Right lobe of liver (tissue), 6 donors: ENCODE results near the gene ATP7B. TPM values are rescaled to one million over a fixed set of nuclear protein-coding genes. Genes with fewer than 3 reads are reported as not detected.

ENCODE experiments used
- ATAC-seq, 4 donors: fragments of 200-7000 bp; cut with Tn5 transposase; one replicate each; pipeline ENCODE4 v1.9.1; 2020; ENCODE audit warnings: mild to moderate bottlenecking in 4 of 4, moderate library complexity in 4 of 4
- DNase-seq, 3 donors: peaks; one replicate each; pipeline ENCODE4 v3.0.0-alpha.2; 2020
- H3K27ac ChIP-seq, 3 donors: fragments of 200-600 bp; one replicate each; pipeline ENCODE4 v1.8.0; 2022
- H3K27me3 ChIP-seq, 2 donors: fragments of 200-600 bp; one replicate each; pipeline ENCODE4 v1.8.0; 2022
- H3K36me3 ChIP-seq, 4 donors: fragments of 200-600 bp; sonication (generic) in 1 of 4; one replicate each; pipeline versions ENCODE4 v1.5.1 to v1.8.0; 2017 to 2022; ENCODE audit warnings: control low read depth in 1 of 4
- H3K4me1 ChIP-seq, 4 donors: fragments of 200-600 bp; sonication (generic) in 1 of 4; one replicate each; pipeline versions ENCODE4 v1.5.1 to v1.8.0; 2017 to 2022; ENCODE audit warnings: control low read depth in 1 of 4
- H3K4me3 ChIP-seq, 3 donors: fragments of 200-600 bp; one replicate each; pipeline ENCODE4 v1.8.0; 2022
- H3K9me3 ChIP-seq, 4 donors: fragments of 200-600 bp; sonication (generic) in 1 of 4; one replicate each; pipeline versions ENCODE4 v1.5.1 to v1.8.0; 2017 to 2022; ENCODE audit warnings: control low read depth in 1 of 4
- POLR2A ChIP-seq: fragments of 450-650 bp; IDR thresholded peaks from one replicate; pipeline ENCODE4 v1.6.1; 2017; ENCODE audit warnings: antibody characterized with exemption, mild to moderate bottlenecking
- WGBS: methylation state at CpG from one replicate; pipeline ENCODE4 v1.1.6; 2018; ENCODE audit warnings: low coverage, low lambda C conversion rate; ENCODE audit not compliant: insufficient coverage; ENCODE audit errors: missing lambda C conversion rate; 5-methylcytosine and 5-hydroxymethylcytosine counted together
- intact Hi-C, 2 donors: fragments of 100-400 bp; cut with DNase I; formaldehyde crosslinking; loops; one replicate each; pipeline versions ENCODE4 v1.11.2 to v1.14.1; 2022
- total RNA-seq, 6 experiments: library from RNA; depleted of rRNA in 2 of 6; stranded (reverse); fragments of >200 nt in 2 of 6; fragmentation: NEBNext Ultra II Directional in 3 of 6; extraction: Animal tissue kit (Norgen Biotek cat#: 25700) in 3 of 6; gene quantifications; one replicate each; pipeline versions ENCODE4 v1.1.0 to v1.2.4, GENCODE V29; 2016 to 2023
- TF ChIP-seq, protein P1 (sequence below), 4 donors: fragments of 200-600 bp in 3 of 4; fragments of 450-650 bp in 1 of 4; IDR thresholded peaks; one replicate each; pipeline versions ENCODE4 v1.5.1 to v1.8.0; 2016 to 2022; ENCODE audit warnings: antibody characterized with exemption in 4 of 4, mild to moderate bottlenecking in 2 of 4
- donor health status: DM: no; HTN: yes; CAD: no.
- donor health status: DM: no; HTN: no; CAD: no.
- donor health status: DM: no; HTN: no; CAD: no.
- donor health status: DM: no; HTN: yes; CAD: no.
- donor health status: DM: no; HTN: yes; CAD: no.

ATP7B gene
- total RNA-seq, 6 experiments from 2014 or later: 17.1 to 27.6 (median 21.6) TPM

GRCh38 chr13:51921790-51922740 lies 89.2 kb downstream of the ATP7B start:
- TF ChIP-seq POLR2A: no peak
- TF ChIP-seq, protein P1, sequence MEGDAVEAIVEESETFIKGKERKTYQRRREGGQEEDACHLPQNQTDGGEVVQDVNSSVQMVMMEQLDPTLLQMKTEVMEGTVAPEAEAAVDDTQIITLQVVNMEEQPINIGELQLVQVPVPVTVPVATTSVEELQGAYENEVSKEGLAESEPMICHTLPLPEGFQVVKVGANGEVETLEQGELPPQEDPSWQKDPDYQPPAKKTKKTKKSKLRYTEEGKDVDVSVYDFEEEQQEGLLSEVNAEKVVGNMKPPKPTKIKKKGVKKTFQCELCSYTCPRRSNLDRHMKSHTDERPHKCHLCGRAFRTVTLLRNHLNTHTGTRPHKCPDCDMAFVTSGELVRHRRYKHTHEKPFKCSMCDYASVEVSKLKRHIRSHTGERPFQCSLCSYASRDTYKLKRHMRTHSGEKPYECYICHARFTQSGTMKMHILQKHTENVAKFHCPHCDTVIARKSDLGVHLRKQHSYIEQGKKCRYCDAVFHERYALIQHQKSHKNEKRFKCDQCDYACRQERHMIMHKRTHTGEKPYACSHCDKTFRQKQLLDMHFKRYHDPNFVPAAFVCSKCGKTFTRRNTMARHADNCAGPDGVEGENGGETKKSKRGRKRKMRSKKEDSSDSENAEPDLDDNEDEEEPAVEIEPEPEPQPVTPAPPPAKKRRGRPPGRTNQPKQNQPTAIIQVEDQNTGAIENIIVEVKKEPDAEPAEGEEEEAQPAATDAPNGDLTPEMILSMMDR (IDR thresholded peaks at IDR 0.05): no peak
- ATAC-seq (peak in 1 of 4 donors; percentile 16), DNase-seq (no peak)
- WGBS: 79% methylated on average over 9 of the region's 14 CpGs
- H3K27ac ChIP-seq: no peak overlapping the region
- H3K27me3 ChIP-seq: no peaks in the 10 kb centered on the region
- intact Hi-C loops: no loop called here
- no peak overlapping the region for H3K4me3 ChIP-seq
- peaks cover 0 to 4% (median 0%) of the 10 kb centered on the region in 4 donors for H3K4me1 ChIP-seq
- H3K36me3 ChIP-seq: peaks cover 0 to 4% (median 0%) of the 10 kb centered on the region in 4 donors
- H3K9me3 ChIP-seq: no peaks in the 10 kb centered on the region

DNA sequence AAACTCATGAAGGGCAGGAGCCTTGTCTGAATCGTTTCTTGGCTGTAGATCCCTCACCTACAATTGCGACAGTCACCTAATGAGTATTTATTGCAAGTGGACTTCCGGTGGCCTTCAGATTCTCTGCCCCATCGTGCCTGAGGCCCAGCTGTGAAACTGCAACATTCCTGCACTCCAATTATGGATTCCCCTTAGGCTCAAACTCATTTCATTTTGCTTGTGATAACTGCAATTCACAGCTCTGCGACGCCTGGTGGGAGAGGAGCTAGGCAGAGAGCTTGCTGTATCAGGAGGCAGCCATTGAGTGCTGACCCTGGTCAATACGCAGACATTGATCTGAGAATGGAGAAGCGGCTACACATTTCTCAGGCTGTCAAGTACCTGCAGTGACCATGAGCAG lies 90.5 kb downstream of the ATP7B start:
- no peak overlapping the region for H3K4me3 ChIP-seq
- TF ChIP-seq, protein P1 (IDR thresholded peaks at IDR 0.05): no peak
- no peak for TF ChIP-seq POLR2A
- ATAC-seq (no peak), DNase-seq (no peak)
- no peak overlapping the region for H3K27ac ChIP-seq
- no peaks in the 10 kb centered on the region for H3K9me3 ChIP-seq
- H3K27me3 ChIP-seq: no peaks in the 10 kb centered on the region
- 79% methylated on average over 5 of the region's 8 CpGs for WGBS
- peaks cover 0 to 4% (median 0%) of the 10 kb centered on the region in 4 donors for H3K4me1 ChIP-seq
- H3K36me3 ChIP-seq: peaks cover 0 to 4% (median 0%) of the 10 kb centered on the region in 4 donors
- intact Hi-C loops: no loop called here

- Histone ChIP-seq H3K36me3 (peaks cover 0 to 4% (median 0%) of the 10 kb centered on the region in 4 donors), H3K4me3 (no peak overlapping the region), H3K27ac (no peak overlapping the region), H3K27me3 (no peaks in the 10 kb centered on the region), H3K4me1 (peaks cover 0 to 4% (median 0%) of the 10 kb centered on the region in 4 donors), H3K9me3 (no peaks in the 10 kb centered on the region)
- DNase-seq (no peak), ATAC-seq (no peak)
- WGBS: 79% methylated on average over 2 of the region's 3 CpGs
- intact Hi-C loops: no loop called here
- no peak for TF ChIP-seq POLR2A
Measured at GRCh38 chr13:51920267-51920666, 91.0 kb downstream of the ATP7B start.

DNA sequence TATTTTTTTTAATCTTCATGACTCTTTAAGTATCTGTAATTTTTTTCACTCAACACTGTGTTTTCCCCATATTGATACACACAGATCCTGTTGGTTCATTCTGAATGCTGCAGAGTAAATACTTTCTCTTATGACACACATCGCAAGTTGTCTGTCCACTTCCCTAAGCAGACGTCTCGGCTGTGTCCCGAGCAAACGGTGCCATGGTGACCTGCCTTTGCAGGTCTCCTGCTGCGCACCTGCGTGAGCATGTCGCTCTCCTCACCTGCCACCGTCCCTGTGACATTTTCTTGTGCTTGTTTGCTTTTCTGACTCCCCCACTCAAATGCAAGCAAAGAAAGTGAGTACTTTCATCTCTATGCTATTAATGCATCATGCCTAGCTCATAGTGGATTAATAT lies 91.7 kb downstream of the ATP7B start:
- no peak overlapping the region for H3K27ac ChIP-seq
- TF ChIP-seq, protein P1 (IDR thresholded peaks at IDR 0.05): no peak
- TF ChIP-seq POLR2A: no peak
- 88% methylated on average over 8 of the region's 9 CpGs for WGBS
- ATAC-seq (no peak), DNase-seq (no peak)
- intact Hi-C loops: no loop called here
- H3K9me3 ChIP-seq: no peaks in the 10 kb centered on the region
- no peaks in the 10 kb centered on the region for H3K27me3 ChIP-seq
- H3K4me3 ChIP-seq: no peak overlapping the region
- peaks cover 0 to 4% (median 0%) of the 10 kb centered on the region in 4 donors for H3K4me1 ChIP-seq
- peaks cover 0 to 4% (median 0%) of the 10 kb centered on the region in 4 donors for H3K36me3 ChIP-seq

DNA sequence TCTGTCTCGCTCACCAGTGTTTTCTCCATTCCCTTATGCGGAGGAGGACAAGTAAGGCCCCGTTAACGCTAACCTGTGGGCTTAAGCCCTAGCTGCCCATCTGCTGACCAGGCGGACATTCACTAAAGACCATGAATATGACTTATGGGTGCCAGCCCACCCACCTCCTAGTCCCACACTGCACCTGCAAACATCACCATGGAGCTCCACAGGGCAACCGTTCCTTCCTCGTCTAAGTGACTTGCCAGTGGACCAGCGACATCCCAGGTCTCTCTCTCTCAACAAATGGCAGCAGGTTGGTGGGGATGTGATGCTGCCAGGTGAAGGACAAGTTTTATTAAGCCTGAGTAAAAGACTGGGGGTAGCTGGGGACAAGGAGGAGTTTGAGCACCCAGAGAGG lies 94.3 kb downstream of the ATP7B start:
- Histone ChIP-seq H3K9me3 (no peaks in the 10 kb centered on the region), H3K36me3 (no peaks in the 10 kb centered on the region), H3K27ac (no peak overlapping the region), H3K27me3 (no peaks in the 10 kb centered on the region), H3K4me1 (no peaks in the 10 kb centered on the region), H3K4me3 (no peak overlapping the region)
- ATAC-seq (no peak), DNase-seq (no peak)
- no peak for TF ChIP-seq POLR2A
- TF ChIP-seq, protein P1 (IDR thresholded peaks at IDR 0.05): no peak
- intact Hi-C loops: no loop called here
- WGBS: 98% methylated on average over 8 of the region's 8 CpGs
